HepG2 (cell line): ENCODE data around the gene PLCL2. TPM values are rescaled to one million over a fixed set of nuclear protein-coding genes. Genes with fewer than 3 reads are reported as not detected.

Source experiments
- ATAC-seq: fragments of 200-7000 bp; cut with Tn5 transposase; 3 replicates; pipeline ENCODE4 v1.9.1; 2020; ENCODE audit warnings: mild to moderate bottlenecking, moderate library complexity
- BruUV-seq: library from RNA; stranded (reverse); fragments of 400-500 nt; replicated peaks from 2 replicates; lab custom pipeline; 2021; lab: Mats Ljungman, UMichigan
- CTCF ChIA-PET: fragments of 300-600 bp; formaldehyde crosslinking; extraction: SDS; loops from one replicate; lab custom pipeline; 2021; ENCODE audit warnings: low total read pairs, inconsistent platforms, low intra/inter-chr PET ratio; lab: Yijun Ruan, JAX
- POLR2A ChIA-PET: fragments of 350-600 bp; sonication (Branson Sonifier 250); formaldehyde crosslinking; loops from one replicate; lab custom pipeline; 2020; ENCODE audit warnings: antibody characterized with exemption, inconsistent platforms; lab: Yijun Ruan, JAX
- DNase-seq: peaks from one replicate; pipeline ENCODE4 v3.0.0-alpha.2; 2015; ENCODE audit warnings: low spot score
- FAIRE-seq: peaks from 3 replicates; lab custom pipeline; 2011; peaks lifted over from hg19 to GRCh38; lab: Jason Lieb, UNC
- H2AFZ ChIP-seq: one replicate; pipeline ENCODE4 v1.6.1; 2011; ENCODE audit warnings: low read length, inconsistent platforms
- H3K27ac ChIP-seq: fragments of 300-600 bp; 3 replicates; pipeline ENCODE4 v1.8.0; 2011; ENCODE audit warnings: mixed run types, mild to moderate bottlenecking, mixed read lengths, low read length, inconsistent platforms; ENCODE audit not compliant: insufficient read depth; ENCODE audit errors: extremely low read length
- H3K27me3 ChIP-seq, 2 experiments: fragments of 200-600 bp in 1 of 2; 2 replicates in 1 of 2; 3 replicates in 1 of 2; pipeline versions ENCODE4 v1.6.0 to v1.8.0; 2011; ENCODE audit warnings: low read length in 2 of 2, mild to moderate bottlenecking in 2 of 2, moderate library complexity in 2 of 2, inconsistent platforms in 1 of 2; ENCODE audit not compliant: insufficient read depth in 2 of 2, control insufficient read depth in 1 of 2
- H3K36me3 ChIP-seq, 2 experiments: fragments of 200-600 bp in 1 of 2; replicated peaks in 1 of 2; 2 replicates in 1 of 2; 3 replicates in 1 of 2; pipeline versions ENCODE4 v1.5.1 to v1.8.0; 2011; ENCODE audit warnings: low read length in 2 of 2, inconsistent platforms in 1 of 2; ENCODE audit not compliant: insufficient read depth in 2 of 2, control insufficient read depth in 1 of 2
- H3K4me1 ChIP-seq: 2 replicates; pipeline ENCODE4 v1.5.1; 2012; ENCODE audit warnings: low read length, inconsistent platforms; ENCODE audit not compliant: insufficient read depth
- H3K4me2 ChIP-seq: 2 replicates; pipeline ENCODE4 v1.6.0; 2011; ENCODE audit warnings: low read depth, low read length, inconsistent platforms
- H3K4me3 ChIP-seq, 3 experiments: fragments of 200-600 bp in 1 of 3; sonication (generic), shearing (Covaris generic) in 1 of 3; replicated peaks in 1 of 3; 2 replicates each; pipeline ENCODE4 v1.5.1; 2011 to 2016; ENCODE audit warnings: low read length in 3 of 3, inconsistent platforms in 2 of 3, low read depth in 2 of 3, mild to moderate bottlenecking in 2 of 3, control low read depth in 1 of 3, mixed read lengths in 1 of 3; ENCODE audit not compliant: insufficient read depth in 1 of 3
- H3K79me2 ChIP-seq: one replicate; pipeline ENCODE4 v1.6.1; 2011; ENCODE audit warnings: low read length, inconsistent platforms; ENCODE audit not compliant: insufficient read depth
- H3K9ac ChIP-seq: 2 replicates; pipeline ENCODE4 v1.6.0; 2011; ENCODE audit warnings: mild to moderate bottlenecking, low read depth, low read length, inconsistent platforms; ENCODE audit not compliant: insufficient read depth
- H3K9me3 ChIP-seq: 2 replicates; pipeline ENCODE4 v1.5.1; 2012; ENCODE audit warnings: mild to moderate bottlenecking, low read length
- H4K20me1 ChIP-seq: 2 replicates; pipeline ENCODE4 v1.6.0; 2011; ENCODE audit warnings: inconsistent platforms, mild to moderate bottlenecking, low read length, moderate library complexity; ENCODE audit not compliant: insufficient read depth
- CBFB ChIP-seq: sonication (generic); formaldehyde crosslinking; IDR thresholded peaks from 2 replicates; pipeline ENCODE4 v1.4.0; 2020; ENCODE audit warnings: missing genetic modification reagents
- DR1 ChIP-seq: sonication (generic); formaldehyde crosslinking; IDR thresholded peaks from 2 replicates; pipeline ENCODE4 v1.8.0; 2021; ENCODE audit warnings: mild to moderate bottlenecking, missing genetic modification reagents, inconsistent platforms
- GPN1 ChIP-seq: sonication (generic); formaldehyde crosslinking; IDR thresholded peaks from 2 replicates; pipeline ENCODE4 v1.5.1; 2020; ENCODE audit warnings: missing genetic modification reagents, borderline replicate concordance
- HIVEP1 ChIP-seq: sonication (generic); formaldehyde crosslinking; IDR thresholded peaks from 2 replicates; pipeline ENCODE4 v1.4.0; 2020; ENCODE audit warnings: mild to moderate bottlenecking, missing genetic modification reagents
- KAT2B ChIP-seq: fragments of 150-350 bp; IDR thresholded peaks from 2 replicates; pipeline ENCODE4 v1.6.1; 2014; ENCODE audit warnings: low read depth, low read length, borderline replicate concordance
- KLF12 ChIP-seq: sonication (generic); formaldehyde crosslinking; IDR thresholded peaks from 2 replicates; pipeline ENCODE4 v1.4.0; 2020; ENCODE audit warnings: missing genetic modification reagents, borderline replicate concordance
- NFKBIZ ChIP-seq: IDR thresholded peaks from 2 replicates; pipeline ENCODE4 v1.6.1; 2018; ENCODE audit warnings: missing genetic modification reagents, missing compliant biosample characterization
- ZNF331 ChIP-seq: sonication (generic); formaldehyde crosslinking; IDR thresholded peaks from 2 replicates; pipeline ENCODE4 v1.4.0; 2020; ENCODE audit warnings: missing genetic modification reagents
- ZNF564 ChIP-seq: sonication (generic); formaldehyde crosslinking; IDR thresholded peaks from 2 replicates; pipeline ENCODE4 v1.8.1; 2023; ENCODE audit warnings: mild to moderate bottlenecking, missing genetic modification reagents
- ZNF607 ChIP-seq: sonication (generic); formaldehyde crosslinking; IDR thresholded peaks from 2 replicates; pipeline ENCODE4 v1.5.1; 2020; ENCODE audit warnings: missing genetic modification reagents, mild to moderate bottlenecking, borderline replicate concordance
- WGBS: methylation state at CpG from one replicate; pipeline ENCODE4 v1.1.6; 2017; ENCODE audit warnings: low lambda C conversion rate; 5-methylcytosine and 5-hydroxymethylcytosine counted together
- in situ Hi-C: cut with HindIII; loops from 2 replicates; pipeline ENCODE4 v1.10.0; 2017; ENCODE audit warnings: low pct_unique_long_range_greater_than_20kb; ENCODE audit not compliant: extremely low pct_ligation_motif_present
- intact Hi-C: fragments of 100-400 bp; cut with micrococcal nuclease; formaldehyde crosslinking; loops from one replicate; pipeline ENCODE4 v1.10.0; 2022; ENCODE audit not compliant: unreplicated experiment
- polyA plus RNA-seq, 8 experiments: library from polyadenylated mRNA; depleted of rRNA in 3 of 8; stranded (reverse) in 7 of 8; unstranded in 1 of 8; fragments of >200 nt; fragmentation: Illumina TruSeq in 4 of 8; extraction: Trizol in 4 of 8; gene quantifications; 2 replicates each; pipeline versions ENCODE4 v1.2.1 to v1.2.3, GENCODE V29; 2011 to 2016; ENCODE audit warnings: low read depth in 4 of 8, missing spikeins in 1 of 8, mixed read lengths in 1 of 8; ENCODE audit not compliant: insufficient read depth in 1 of 8
- total RNA-seq, 5 experiments: library from RNA; depleted of rRNA; stranded (reverse); fragments of >200 nt; fragmentation: Illumina TruSeq; extraction: Trizol; gene quantifications; 2 replicates each; pipeline ENCODE4 v1.2.3, GENCODE V29; 2016; ENCODE audit warnings: low read depth in 1 of 5
- TF ChIP-seq, protein P1 (sequence below): sonication (generic); formaldehyde crosslinking; IDR thresholded peaks from 2 replicates; pipeline ENCODE4 v1.5.0; 2020; ENCODE audit warnings: missing genetic modification reagents, mild to moderate bottlenecking, borderline replicate concordance
- TF ChIP-seq, protein P2 (sequence below): IDR thresholded peaks from 2 replicates; pipeline ENCODE4 v1.6.1; 2018; ENCODE audit warnings: missing genetic modification reagents
- TF ChIP-seq, protein P3 (sequence below): sonication (generic); formaldehyde crosslinking; IDR thresholded peaks from 2 replicates; pipeline ENCODE4 v1.8.0; 2022; ENCODE audit warnings: mild to moderate bottlenecking, missing genetic modification reagents
- TF ChIP-seq, protein P4 (sequence below): sonication (generic); formaldehyde crosslinking; IDR thresholded peaks from 2 replicates; pipeline ENCODE4 v1.9.0; 2022; ENCODE audit warnings: missing genetic modification reagents, mild to moderate bottlenecking, borderline replicate concordance

PLCL2 gene
- total and polyA plus RNA-seq, 2 of the 13 experiments (the other 11 are each of a cell fraction or from before 2014, with no cell fraction given), result not detected

DNA sequence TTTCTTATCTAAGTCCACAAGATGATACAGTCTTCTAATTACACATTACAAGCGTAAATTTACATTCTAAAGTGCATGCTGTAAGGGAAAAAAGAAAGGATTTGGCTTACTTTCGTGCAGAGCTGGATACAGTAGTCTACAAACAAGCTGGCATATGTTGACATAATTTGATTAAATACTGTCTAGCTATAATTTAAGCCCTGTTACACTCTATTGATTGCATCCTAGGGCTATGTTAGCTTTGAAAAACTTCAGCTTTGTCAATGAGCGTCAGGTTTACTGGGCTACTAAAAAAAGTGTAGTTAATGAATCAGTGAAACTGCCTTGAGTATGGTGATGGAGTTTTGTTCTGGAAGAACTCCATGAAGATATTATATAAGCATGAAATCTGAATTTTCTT lies 24.5 kb upstream of the PLCL2 start:
- no peak overlapping the region for H3K9ac ChIP-seq
- H3K27me3 ChIP-seq, result no peaks in the 10 kb centered on the region
- no peaks in the 10 kb centered on the region for H3K9me3 ChIP-seq
- H2AFZ ChIP-seq, result no peak overlapping the region
- no peak overlapping the region for H3K27ac ChIP-seq
- TF ChIP-seq ZNF564 (CRISPR knock-in tag) (no peak), KAT2B (no peak), DR1 (CRISPR knock-in tag) (no peak), ZNF607 (CRISPR knock-in tag) (no peak), HIVEP1 (CRISPR knock-in tag) (no peak), GPN1 (no peak), KLF12 (no peak), ZNF331 (CRISPR knock-in tag) (no peak), NFKBIZ (no peak), CBFB (no peak)
- TF ChIP-seq, protein P1, sequence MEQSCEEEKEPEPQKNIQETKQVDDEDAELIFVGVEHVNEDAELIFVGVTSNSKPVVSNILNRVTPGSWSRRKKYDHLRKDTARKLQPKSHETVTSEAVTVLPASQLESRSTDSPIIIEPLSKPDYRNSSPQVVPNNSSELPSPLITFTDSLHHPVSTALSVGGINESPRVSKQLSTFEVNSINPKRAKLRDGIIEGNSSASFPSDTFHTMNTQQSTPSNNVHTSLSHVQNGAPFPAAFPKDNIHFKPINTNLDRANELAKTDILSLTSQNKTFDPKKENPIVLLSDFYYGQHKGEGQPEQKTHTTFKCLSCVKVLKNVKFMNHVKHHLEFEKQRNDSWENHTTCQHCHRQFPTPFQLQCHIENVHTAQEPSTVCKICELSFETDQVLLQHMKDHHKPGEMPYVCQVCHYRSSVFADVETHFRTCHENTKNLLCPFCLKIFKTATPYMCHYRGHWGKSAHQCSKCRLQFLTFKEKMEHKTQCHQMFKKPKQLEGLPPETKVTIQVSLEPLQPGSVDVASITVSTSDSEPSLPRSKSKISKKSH (CRISPR knock-in tag), result no peak
- TF ChIP-seq, protein P2, sequence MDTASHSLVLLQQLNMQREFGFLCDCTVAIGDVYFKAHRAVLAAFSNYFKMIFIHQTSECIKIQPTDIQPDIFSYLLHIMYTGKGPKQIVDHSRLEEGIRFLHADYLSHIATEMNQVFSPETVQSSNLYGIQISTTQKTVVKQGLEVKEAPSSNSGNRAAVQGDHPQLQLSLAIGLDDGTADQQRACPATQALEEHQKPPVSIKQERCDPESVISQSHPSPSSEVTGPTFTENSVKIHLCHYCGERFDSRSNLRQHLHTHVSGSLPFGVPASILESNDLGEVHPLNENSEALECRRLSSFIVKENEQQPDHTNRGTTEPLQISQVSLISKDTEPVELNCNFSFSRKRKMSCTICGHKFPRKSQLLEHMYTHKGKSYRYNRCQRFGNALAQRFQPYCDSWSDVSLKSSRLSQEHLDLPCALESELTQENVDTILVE (CRISPR knock-in tag), result no peak
- TF ChIP-seq, protein P3, sequence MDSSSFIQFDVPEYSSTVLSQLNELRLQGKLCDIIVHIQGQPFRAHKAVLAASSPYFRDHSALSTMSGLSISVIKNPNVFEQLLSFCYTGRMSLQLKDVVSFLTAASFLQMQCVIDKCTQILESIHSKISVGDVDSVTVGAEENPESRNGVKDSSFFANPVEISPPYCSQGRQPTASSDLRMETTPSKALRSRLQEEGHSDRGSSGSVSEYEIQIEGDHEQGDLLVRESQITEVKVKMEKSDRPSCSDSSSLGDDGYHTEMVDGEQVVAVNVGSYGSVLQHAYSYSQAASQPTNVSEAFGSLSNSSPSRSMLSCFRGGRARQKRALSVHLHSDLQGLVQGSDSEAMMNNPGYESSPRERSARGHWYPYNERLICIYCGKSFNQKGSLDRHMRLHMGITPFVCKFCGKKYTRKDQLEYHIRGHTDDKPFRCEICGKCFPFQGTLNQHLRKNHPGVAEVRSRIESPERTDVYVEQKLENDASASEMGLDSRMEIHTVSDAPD (CRISPR knock-in tag), result no peak
- TF ChIP-seq, protein P4, sequence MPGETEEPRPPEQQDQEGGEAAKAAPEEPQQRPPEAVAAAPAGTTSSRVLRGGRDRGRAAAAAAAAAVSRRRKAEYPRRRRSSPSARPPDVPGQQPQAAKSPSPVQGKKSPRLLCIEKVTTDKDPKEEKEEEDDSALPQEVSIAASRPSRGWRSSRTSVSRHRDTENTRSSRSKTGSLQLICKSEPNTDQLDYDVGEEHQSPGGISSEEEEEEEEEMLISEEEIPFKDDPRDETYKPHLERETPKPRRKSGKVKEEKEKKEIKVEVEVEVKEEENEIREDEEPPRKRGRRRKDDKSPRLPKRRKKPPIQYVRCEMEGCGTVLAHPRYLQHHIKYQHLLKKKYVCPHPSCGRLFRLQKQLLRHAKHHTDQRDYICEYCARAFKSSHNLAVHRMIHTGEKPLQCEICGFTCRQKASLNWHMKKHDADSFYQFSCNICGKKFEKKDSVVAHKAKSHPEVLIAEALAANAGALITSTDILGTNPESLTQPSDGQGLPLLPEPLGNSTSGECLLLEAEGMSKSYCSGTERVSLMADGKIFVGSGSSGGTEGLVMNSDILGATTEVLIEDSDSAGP (CRISPR knock-in tag), result no peak
- intact Hi-C loops, result no loop called here
- no peak for FAIRE-seq
- H3K4me2 ChIP-seq, result no peak overlapping the region
- no peak overlapping the region for H3K4me3 ChIP-seq
- ATAC-seq, result no peak
- in situ Hi-C loops, result no loop called here
- H3K79me2 ChIP-seq, result no peaks in the 10 kb centered on the region
- no TSS peak for BruUV-seq
- WGBS, result 4% methylated on average over 3 of the region's 3 CpGs
- H3K4me1 ChIP-seq, result no peaks in the 10 kb centered on the region
- ChIA-PET CTCF (no interaction called here), POLR2A (no interaction called here)
- no peaks in the 10 kb centered on the region for H3K36me3 ChIP-seq
- no peaks in the 10 kb centered on the region for H4K20me1 ChIP-seq
- DNase-seq, result no peak
